GM23338 (cell line): ENCODE data around the gene MYOCOS. TPM values are rescaled to one million over a fixed set of nuclear protein-coding genes. Genes with fewer than 3 reads are reported as not detected.

Experiments used
- polyA plus RNA-seq: library from polyadenylated mRNA; unstranded; fragments of >200 nt; fragmentation: Nextera tagmentation; extraction: Ambion mirVana; gene quantifications from 2 replicates; pipeline ENCODE4 v1.2.1, GENCODE V29; 2016
- total RNA-seq: library from RNA; depleted of rRNA; stranded (reverse); fragments of >200 nt; shearing (Covaris generic); gene quantifications from 2 replicates; pipeline ENCODE4 v1.2.3, GENCODE V29; 2014; rRNA removed

MYOCOS gene
- total and polyA plus RNA-seq, 2 experiments from 2014 or later = not detected

Other genes starting within 250 kb of the MYOCOS start
- gene PRRC2C, start 136.7 kb upstream of the MYOCOS start, total RNA-seq = 164 and 186 TPM in 2 replicates
- 327 and 368 TPM in 2 replicates for gene PRRC2C, start 136.7 kb upstream of the MYOCOS start, polyA plus RNA-seq
- gene MYOC, start 30.4 kb downstream of the MYOCOS start, total RNA-seq = not detected in 2 replicates
- gene MYOC, start 30.4 kb downstream of the MYOCOS start, polyA plus RNA-seq = not detected in 2 replicates
- 7.3 and 9.0 TPM in 2 replicates for gene VAMP4, start 119.8 kb downstream of the MYOCOS start, total RNA-seq
- gene VAMP4, start 119.8 kb downstream of the MYOCOS start, polyA plus RNA-seq = 7.4 and 7.7 TPM in 2 replicates
- 43.8 and 45.4 TPM in 2 replicates for gene METTL13, start 159.4 kb downstream of the MYOCOS start, total RNA-seq
- gene METTL13, start 159.4 kb downstream of the MYOCOS start, polyA plus RNA-seq = 19.2 and 21.0 TPM in 2 replicates
- gene DNM3, start 219.3 kb downstream of the MYOCOS start, total RNA-seq = 4.6 and 12.2 TPM in 2 replicates
- 4.2 and 5.2 TPM in 2 replicates for gene DNM3, start 219.3 kb downstream of the MYOCOS start, polyA plus RNA-seq